Measurements from ENCODE around the gene AMPD2.
"Not testable (repeated sequence)": the region's sequence is repeated elsewhere in the genome, so short reads cannot be mapped to it uniquely, and the experiment has no call there.

The AMPD2 gene

GRCh38 chr1:109661391-109661790 lies 41.8 kb downstream of the AMPD2 start:
- H3K27ac ChIP-seq: no peak overlapping the region
- no peak for TF ChIP-seq CTCF (conservative IDR thresholded peaks at IDR 0.05)

- no peak for TF ChIP-seq CTCF (conservative IDR thresholded peaks at IDR 0.05)
- H3K27ac ChIP-seq: no peak overlapping the region
Measured at GRCh38 chr1:109664671-109665070, 45.0 kb downstream of the AMPD2 start.

- H3K27ac ChIP-seq: no peak within 1 kb of the TSS
- TF ChIP-seq CTCF (conservative IDR thresholded peaks at IDR 0.05): no peak
Measured at GRCh38 chr1:109667452-109668122, 48.0 kb downstream of the AMPD2 start, which contains the start of gene GSTM2. Gene GSTM2 (plus strand): TSS chr1:109668057. CDS start chr1:109668116, 59 bp downstream.

- TF ChIP-seq CTCF (conservative IDR thresholded peaks at IDR 0.05): no peak
- no peak overlapping the region for H3K27ac ChIP-seq
Measured at GRCh38 chr1:109668123-109668775, 48.6 kb downstream of the AMPD2 start.

GRCh38 chr1:109669246-109669948 lies 49.8 kb downstream of the AMPD2 start:
- TF ChIP-seq CTCF (conservative IDR thresholded peaks at IDR 0.05): no peak
- no peak overlapping the region for H3K27ac ChIP-seq

- not testable (repeated sequence) for H3K27ac ChIP-seq
Measured at GRCh38 chr1:109669949-109670302, 50.3 kb downstream of the AMPD2 start.

- H3K27ac ChIP-seq: no peak overlapping the region
- no peak for TF ChIP-seq CTCF (conservative IDR thresholded peaks at IDR 0.05)
Measured at GRCh38 chr1:109671067-109671466, 51.4 kb downstream of the AMPD2 start.

GRCh38 chr1:109673861-109674260 lies 54.2 kb downstream of the AMPD2 start:
- not testable (repeated sequence) for H3K27ac ChIP-seq

- H3K27ac ChIP-seq: not testable (repeated sequence)
Measured at GRCh38 chr1:109676683-109677381, 57.2 kb downstream of the AMPD2 start.
